Embryonic facial prominence (tissue), 1 donor: ENCODE results near the gene AXL.
"Not testable (repeated sequence)": the region's sequence is repeated elsewhere in the genome, so short reads cannot be mapped to it uniquely, and the experiment has no call there.

ENCODE experiments used
- DNase-seq: peaks from one replicate; pipeline ENCODE4 v3.0.0-alpha.2; 2016; ENCODE audit errors: extremely low spot score

The AXL gene

DNA sequence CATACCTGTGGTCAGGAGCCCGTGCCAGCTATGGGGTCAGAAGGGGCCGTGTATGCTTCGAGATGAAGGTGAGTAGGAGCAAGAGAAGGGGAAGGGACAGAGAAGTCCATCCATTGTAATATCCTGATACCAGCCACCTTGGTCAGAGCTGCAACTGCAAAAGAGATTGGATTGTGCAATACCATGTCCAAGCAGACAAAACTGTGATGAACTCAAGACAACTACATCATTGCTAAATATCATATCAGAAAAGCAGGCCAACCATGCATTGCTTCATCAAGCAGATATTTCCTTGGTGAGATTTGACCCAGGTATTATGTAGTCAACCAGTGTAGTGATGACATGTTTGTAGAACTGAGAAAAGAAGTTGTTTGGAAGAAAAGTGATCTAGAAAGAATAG is 57.2 kb downstream of the AXL start:
- DNase-seq, result no peak

DNA sequence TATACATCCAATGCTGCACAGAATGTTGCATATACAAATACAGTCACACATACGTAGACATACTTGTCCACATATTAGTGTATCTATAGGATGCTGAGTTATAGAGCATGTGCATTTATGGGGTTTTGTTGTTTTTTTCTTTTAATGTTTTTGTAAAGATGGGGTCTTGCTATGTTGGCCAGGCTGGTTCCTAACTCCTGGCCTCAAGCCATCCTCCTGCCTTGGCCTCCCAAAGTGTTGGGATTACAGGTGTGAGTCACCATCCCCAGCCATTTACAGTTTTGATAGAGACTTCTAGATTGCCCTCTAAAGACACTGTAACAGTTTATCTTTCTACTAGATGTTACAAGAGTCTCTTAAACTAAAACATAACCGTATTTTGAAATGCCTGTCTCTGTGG is 59.5 kb downstream of the AXL start:
- DNase-seq, result no peak

GRCh38 chr19:41288673-41289530 is 69.9 kb downstream of the AXL start:
- no peak for DNase-seq

DNA sequence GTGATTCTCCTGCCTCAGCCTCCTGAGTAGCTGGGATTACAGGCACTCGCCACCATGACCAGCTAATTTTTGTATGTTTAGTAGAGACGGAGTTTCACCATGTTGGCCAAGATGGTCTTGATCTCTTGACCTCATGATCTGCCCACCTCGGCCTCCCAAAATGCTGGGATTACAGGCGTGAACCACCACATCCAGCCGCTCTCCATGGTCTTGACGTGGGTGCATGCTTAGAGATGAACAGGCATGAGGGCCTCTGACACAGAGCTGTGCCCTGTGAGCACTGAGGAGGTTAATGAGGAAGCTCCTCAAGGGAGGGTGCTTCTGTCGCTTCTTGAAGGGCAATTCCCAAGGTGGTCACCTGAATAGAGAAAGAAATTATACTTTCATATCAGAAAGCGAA is 70.8 kb downstream of the AXL start:
- not testable (repeated sequence) for DNase-seq

DNA sequence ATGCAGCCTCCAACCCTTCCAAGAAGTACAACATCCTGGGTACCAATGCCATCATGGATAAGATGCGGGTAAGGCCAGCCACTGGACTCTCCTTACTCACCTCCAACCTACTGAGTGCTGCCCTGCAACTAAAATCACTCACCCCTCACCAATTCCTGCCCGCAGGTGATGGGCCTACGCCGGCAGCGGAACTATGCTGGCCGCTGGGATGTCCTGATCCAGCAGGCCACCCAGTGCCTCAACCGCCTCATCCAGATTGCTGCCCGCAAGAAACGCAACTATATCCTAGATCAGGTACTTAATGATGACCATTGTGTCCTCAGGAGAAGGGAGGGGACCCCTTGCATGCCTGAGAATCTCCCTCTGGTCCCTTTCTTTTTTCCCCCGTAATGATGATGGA is 75.4 kb downstream of the AXL start:
- no peak for DNase-seq

DNA sequence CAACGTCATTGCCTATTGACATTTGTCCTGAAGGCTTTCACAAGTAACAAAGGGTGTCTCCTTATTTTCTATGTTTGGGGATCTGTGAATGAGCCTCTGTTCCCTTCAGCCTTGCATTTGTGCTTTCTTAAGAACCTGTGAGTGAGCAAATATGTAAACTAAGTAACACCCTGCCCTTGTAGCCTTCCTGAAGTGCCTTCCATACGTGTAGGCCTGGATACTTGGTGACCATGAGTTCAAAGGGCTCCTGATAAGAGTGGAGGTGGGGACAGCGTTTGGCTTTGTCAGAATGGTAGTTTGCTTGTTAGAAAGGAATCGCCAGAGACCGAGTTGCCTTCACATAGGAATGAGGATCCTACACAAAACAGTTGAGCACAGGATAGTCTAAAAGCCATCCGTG is 76.5 kb downstream of the AXL start:
- no peak for DNase-seq

DNA sequence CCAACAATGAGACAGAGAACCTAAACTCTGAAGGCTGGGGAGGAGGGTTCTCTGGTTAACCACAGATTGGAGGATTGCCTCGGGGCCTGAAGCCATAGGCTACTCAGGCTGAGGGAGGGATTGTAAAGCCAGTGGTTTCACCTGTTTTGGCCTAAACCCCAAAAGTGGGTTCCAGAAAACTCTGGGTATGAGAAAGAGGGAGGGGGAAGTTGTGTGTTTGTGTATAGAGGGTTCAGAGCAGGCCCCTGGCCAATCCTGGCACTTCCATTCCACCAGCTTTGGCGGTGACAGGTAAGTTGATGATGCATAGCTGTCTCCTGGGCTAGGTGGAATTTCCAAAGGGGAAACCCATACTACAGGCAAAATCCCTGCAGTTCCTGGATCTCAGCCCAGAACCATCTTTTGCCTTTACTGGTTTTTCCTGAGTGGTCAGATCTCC is 77.4 kb downstream of the AXL start:
- DNase-seq, result no peak

- DNase-seq, result no peak
Observed at GRCh38 chr19:41297628-41298347, 78.8 kb downstream of the AXL start.

GRCh38 chr19:41298348-41298964 is 79.4 kb downstream of the AXL start:
- DNase-seq, result no peak

GRCh38 chr19:41299046-41299754 is 80.2 kb downstream of the AXL start:
- no peak for DNase-seq

DNA sequence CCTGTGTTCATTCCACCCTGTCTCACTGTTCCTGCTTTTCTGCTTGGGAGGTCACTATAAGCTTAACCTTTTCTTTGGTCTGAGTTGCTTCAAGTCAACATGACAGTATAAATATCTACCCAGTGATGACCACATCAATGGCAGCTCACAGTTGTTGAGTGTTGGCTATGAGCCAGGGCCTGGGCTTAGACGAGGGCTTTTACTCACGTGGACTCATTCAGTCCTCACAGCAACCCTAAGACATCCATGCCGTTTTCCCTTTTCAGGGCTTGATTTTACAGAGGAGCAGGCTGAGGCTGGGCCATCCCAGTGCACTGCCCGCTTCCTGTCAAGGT is 80.7 kb downstream of the AXL start:
- no peak for DNase-seq

- DNase-seq, result no peak
Observed at GRCh38 chr19:41300555-41300954, 81.5 kb downstream of the AXL start.

- no peak for DNase-seq
Observed at GRCh38 chr19:41302624-41303351, 83.8 kb downstream of the AXL start.

DNA sequence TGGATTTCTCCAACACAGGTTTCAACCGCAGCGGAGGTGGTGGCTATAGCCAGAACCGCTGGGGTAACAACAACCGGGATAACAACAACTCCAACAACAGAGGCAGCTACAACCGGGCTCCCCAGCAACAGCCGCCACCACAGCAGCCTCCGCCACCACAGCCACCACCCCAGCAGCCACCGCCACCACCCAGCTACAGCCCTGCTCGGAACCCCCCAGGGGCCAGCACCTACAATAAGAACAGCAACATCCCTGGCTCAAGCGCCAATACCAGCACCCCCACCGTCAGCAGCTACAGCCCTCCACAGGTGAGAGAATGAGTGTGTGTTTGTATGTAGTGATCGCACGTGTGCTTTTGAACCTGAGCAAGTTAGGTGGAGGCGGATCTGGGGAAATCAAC is 84.9 kb downstream of the AXL start:
- no peak for DNase-seq

GRCh38 chr19:41304706-41305483 is 85.9 kb downstream of the AXL start:
- no peak for DNase-seq

GRCh38 chr19:41305927-41306793 is 87.1 kb downstream of the AXL start:
- no peak for DNase-seq

GRCh38 chr19:41307090-41307875 is 88.3 kb downstream of the AXL start:
- no peak for DNase-seq

- DNase-seq, result no peak
Observed at GRCh38 chr19:41307954-41308449, 89.0 kb downstream of the AXL start.
